Suprapubic skin (tissue), 2 donors: ENCODE measurements around the gene THTPA.

ENCODE experiments used
- EP300 ChIP-seq: sonication (generic); formaldehyde crosslinking; IDR thresholded peaks from one replicate; pipeline ENCODE4 v1.6.1; 2017; ENCODE audit warnings: antibody characterized with exemption
- POLR2A ChIP-seq, 2 donors: fragments of 450-650 bp; IDR thresholded peaks; one replicate each; pipeline ENCODE4 v1.6.1; 2017; ENCODE audit warnings: antibody characterized with exemption in 2 of 2, mild to moderate bottlenecking in 2 of 2, moderate library complexity in 2 of 2

DNA sequence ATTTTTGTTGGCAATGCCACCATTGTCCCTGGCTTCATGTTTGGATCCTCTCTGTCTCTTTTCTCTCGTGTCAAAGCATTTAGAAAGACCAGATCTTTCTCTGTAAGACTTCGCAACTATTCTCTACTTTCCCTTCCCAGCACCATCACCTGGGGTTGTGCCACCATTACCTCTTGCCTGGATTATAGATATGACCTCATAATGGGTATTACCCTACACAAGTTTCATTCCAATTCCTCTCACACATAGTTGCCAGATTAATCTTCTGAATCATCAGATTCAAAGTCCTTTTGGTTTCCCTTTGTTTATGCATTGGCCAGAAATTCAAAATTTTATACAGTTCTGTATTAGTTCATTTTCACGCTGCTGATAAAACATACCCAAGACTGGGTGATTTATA is 52.9 kb downstream of the THTPA start:
- no peak for TF ChIP-seq POLR2A (IDR thresholded peaks at IDR 0.05)
- TF ChIP-seq EP300, result no peak
